Stimulated activated CD8-positive, alpha-beta memory T cell treated with anti-CD3 and anti-CD28 coated beads, Interleukin-12 subunit alpha, Interleukin-12 subunit beta, amount 100 ng/mL, for 24 hours (primary cell): Measurements from ENCODE around the gene PCSK6.
"Not testable (repeated sequence)": the region's sequence is repeated elsewhere in the genome, so short reads cannot be mapped to it uniquely, and the experiment has no call there.

Source experiments
- DNase-seq: peaks from one replicate; pipeline ENCODE4 v3.0.0-alpha.2; 2020; ENCODE audit errors: extremely low read depth

PCSK6 gene

GRCh38 chr15:101431301-101431700 is 58.2 kb downstream of the PCSK6 start:
- no peak for DNase-seq

- DNase-seq, result no peak
Observed at GRCh38 chr15:101429646-101430045, 59.9 kb downstream of the PCSK6 start.

- no peak for DNase-seq
Observed at GRCh38 chr15:101429191-101429590, 60.3 kb downstream of the PCSK6 start.

- no peak for DNase-seq
Observed at GRCh38 chr15:101428758-101429157, 60.7 kb downstream of the PCSK6 start.

- DNase-seq, result no peak
Observed at GRCh38 chr15:101427606-101428487, 61.7 kb downstream of the PCSK6 start.

- no peak for DNase-seq
Observed at GRCh38 chr15:101426761-101427333, 62.7 kb downstream of the PCSK6 start.

GRCh38 chr15:101425787-101426365 is 63.6 kb downstream of the PCSK6 start:
- no peak for DNase-seq

- no peak for DNase-seq
Observed at GRCh38 chr15:101424984-101425383, 64.5 kb downstream of the PCSK6 start.

GRCh38 chr15:101420232-101420631 is 69.3 kb downstream of the PCSK6 start:
- no peak for DNase-seq

- DNase-seq, result not testable (repeated sequence)
Observed at GRCh38 chr15:101416475-101416874, 73.0 kb downstream of the PCSK6 start.

- no peak for DNase-seq
Observed at GRCh38 chr15:101413239-101413638, 76.3 kb downstream of the PCSK6 start.

- no peak for DNase-seq
Observed at GRCh38 chr15:101411581-101411980, 77.9 kb downstream of the PCSK6 start.

GRCh38 chr15:101411085-101411484 is 78.4 kb downstream of the PCSK6 start:
- DNase-seq, result no peak

GRCh38 chr15:101410612-101411011 is 78.9 kb downstream of the PCSK6 start:
- DNase-seq, result no peak

- DNase-seq, result no peak
Observed at GRCh38 chr15:101409621-101410020, 79.9 kb downstream of the PCSK6 start.

GRCh38 chr15:101407966-101408775 is 81.3 kb downstream of the PCSK6 start:
- no peak for DNase-seq

GRCh38 chr15:101407439-101407838 is 82.1 kb downstream of the PCSK6 start:
- DNase-seq, result no peak

GRCh38 chr15:101406526-101407195 is 82.8 kb downstream of the PCSK6 start:
- no peak for DNase-seq

- DNase-seq, result no peak
Observed at GRCh38 chr15:101406036-101406435, 83.5 kb downstream of the PCSK6 start.

GRCh38 chr15:101404245-101404644 is 85.3 kb downstream of the PCSK6 start:
- no peak for DNase-seq

- DNase-seq, result not testable (repeated sequence)
Observed at GRCh38 chr15:101402883-101403282, 86.6 kb downstream of the PCSK6 start.

GRCh38 chr15:101401286-101401685 is 88.2 kb downstream of the PCSK6 start:
- no peak for DNase-seq
